IPS-NIHi7 (cell line): ENCODE measurements around the gene CCNI.

Experiments
- DNase-seq: peaks from one replicate; pipeline ENCODE4 v3.0.0; 2012; ENCODE audit warnings: mixed read lengths; ENCODE audit errors: extremely low spot score

The CCNI gene

DNA sequence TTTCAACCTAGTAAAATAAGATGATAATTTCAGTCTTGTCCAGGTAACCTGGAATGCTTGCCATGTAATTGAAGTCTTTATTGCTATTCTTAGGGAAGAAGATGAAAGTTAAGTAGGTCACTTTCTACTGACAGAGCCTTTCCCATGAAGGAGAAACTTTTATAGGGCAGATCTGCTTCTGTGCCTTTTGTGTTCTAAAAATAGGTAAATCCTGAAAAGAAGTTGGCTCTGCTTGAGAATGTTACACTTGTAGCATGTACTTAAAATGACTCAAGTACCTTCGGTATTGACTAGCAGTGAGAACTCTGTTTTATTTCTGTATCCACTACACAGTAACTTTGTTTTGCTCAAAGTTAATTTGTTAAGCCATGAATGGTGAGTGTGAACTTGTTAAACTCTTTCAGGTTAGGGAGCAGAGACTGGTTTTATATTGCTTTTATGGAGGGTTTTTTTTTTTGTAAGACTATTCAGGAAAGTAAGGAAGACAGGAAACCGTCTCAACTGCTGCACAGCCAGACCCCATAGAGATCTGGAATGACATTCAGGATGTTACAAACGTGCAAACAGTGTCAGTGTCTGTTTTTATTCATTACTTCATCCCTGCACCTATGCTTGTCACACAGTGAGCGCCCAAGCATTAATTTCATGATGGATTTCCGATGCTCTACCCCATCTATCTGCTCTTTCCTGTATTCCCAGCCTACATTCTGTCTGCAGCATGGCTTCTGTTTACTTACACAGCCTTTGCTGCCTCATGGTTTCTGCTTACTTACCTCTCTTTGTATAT, 73.3 kb downstream of the CCNI start:
- DNase-seq, result no peak

DNA sequence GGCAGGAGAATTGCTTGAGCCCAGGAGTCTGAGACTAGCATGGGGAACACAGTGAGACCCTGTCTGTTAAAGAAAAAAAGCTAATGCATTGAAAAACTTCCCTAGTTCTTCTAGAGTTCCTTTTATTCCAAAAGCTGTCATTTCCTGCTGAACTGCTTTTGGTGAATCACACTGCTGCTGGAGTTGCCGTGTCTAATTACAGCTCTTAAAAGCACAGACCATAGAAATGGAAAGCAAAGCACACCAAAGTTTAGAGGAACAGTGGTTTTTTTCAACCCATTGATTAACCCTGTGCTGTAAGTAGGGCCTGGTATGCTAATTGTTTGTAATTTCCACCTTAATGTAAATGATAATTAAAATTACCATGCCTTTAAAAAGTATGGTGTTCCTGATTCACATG, 73.9 kb downstream of the CCNI start:
- no peak for DNase-seq

DNA sequence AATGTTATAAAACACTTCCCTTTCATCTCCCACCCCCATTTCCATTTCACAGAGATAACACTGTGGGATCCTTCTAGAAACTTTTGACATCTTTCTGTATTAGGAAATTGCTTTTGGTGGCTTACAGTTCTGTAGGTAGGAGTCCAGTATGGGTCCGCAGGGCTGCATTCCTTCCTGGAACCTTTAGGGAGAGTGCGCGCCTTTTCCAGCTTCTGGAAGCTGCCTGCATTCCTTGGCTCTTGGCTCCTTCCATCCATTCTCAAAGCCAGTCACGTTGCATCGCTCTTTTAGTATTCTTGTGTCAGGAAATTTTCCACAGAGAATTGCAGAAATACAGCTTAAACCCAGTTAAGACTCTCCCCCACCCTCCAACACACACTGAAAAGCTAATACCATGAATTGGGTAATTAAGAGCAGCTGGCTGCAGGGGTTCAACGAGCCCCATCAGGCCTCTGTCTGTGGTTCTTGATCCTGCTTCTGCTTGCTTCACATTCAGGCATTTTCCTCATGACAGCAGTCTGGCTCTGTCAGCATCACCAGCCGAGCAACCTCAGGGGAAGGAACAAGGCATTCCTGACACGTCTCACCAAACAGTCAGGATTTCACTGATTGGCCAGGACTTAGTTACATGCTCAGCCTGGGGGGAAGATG, 77.4 kb downstream of the CCNI start:
- DNase-seq, result no peak

DNA sequence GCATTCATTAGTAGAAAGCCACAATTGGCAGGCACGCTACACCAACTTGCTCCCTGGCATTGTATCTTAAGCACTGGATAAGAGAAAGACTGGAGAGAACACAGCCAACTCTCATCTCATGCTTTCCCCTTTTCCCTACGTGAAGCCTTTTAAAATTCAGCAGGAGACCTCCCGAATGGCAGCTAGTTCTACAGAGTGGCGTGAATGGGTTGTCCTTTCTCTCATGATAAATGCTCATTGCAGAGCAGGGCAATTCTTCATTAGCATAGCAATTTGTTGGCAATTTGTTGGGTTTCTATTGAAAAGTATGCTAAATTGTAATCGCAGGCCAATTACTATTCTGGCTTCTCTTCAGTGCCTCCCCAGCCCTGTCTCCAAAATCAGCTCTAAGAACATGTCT, 78.3 kb downstream of the CCNI start:
- DNase-seq, result no peak
